Measurements from ENCODE around the gene KLHL11. TPM values are rescaled to one million over a fixed set of nuclear protein-coding genes. Genes with fewer than 3 reads are reported as not detected.

Gene KLHL11
- total and polyA plus RNA-seq, 8 donors = 0.43 to 26.4 (median 3.0) TPM

- Histone ChIP-seq H3K4me3 (no peak overlapping the region), H3K36me3 (peaks cover 54 to 61% (median 60%) of the 10 kb centered on the region in 4 donors), H3K9me3 (no peaks in the 10 kb centered on the region), H3K27me3 (no peaks in the 10 kb centered on the region), H3K27ac (no peak overlapping the region), H3K4me1 (peaks cover 35 to 48% (median 46%) of the 10 kb centered on the region in 4 donors)
- DNase-seq = no peak
- 69 to 88% (median 81%) methylated on average over 1 of the region's 1 CpG for WGBS, 5 donors
- no peak for TF ChIP-seq CTCF (IDR thresholded peaks at IDR 0.05)
- no peak for TF ChIP-seq POLR2A (IDR thresholded peaks at IDR 0.05)
- TF ChIP-seq EP300 (IDR thresholded peaks at IDR 0.05) = no peak
- no peak for TF ChIP-seq POLR2AphosphoS5 (IDR thresholded peaks at IDR 0.05)
- intact Hi-C loops (cut with DNase I; ENCODE audit: low total_unique reads) = no loop called here
Observed at GRCh38 chr17:41912925-41913324, 47.7 kb upstream of the KLHL11 start.

GRCh38 chr17:41910701-41911391 lies 45.6 kb upstream of the KLHL11 start:
- Histone ChIP-seq H3K27ac (no peak overlapping the region), H3K36me3 (peaks cover 66 to 82% (median 80%) of the 10 kb centered on the region in 4 donors), H3K9me3 (no peaks in the 10 kb centered on the region), H3K27me3 (no peaks in the 10 kb centered on the region), H3K4me3 (no peak overlapping the region), H3K4me1 (peaks cover 18 to 41% (median 33%) of the 10 kb centered on the region in 4 donors)
- WGBS, 5 donors = 90 to 96% (median 91%) methylated on average over 13 of the region's 13 CpGs
- DNase-seq = no peak
- no peak for TF ChIP-seq CTCF (IDR thresholded peaks at IDR 0.05)
- intact Hi-C loops (cut with DNase I; ENCODE audit: low total_unique reads) = no loop called here

- DNase-seq = no peak
- Histone ChIP-seq H3K4me3 (no peak overlapping the region), H3K27ac (no peak overlapping the region), H3K36me3 (peaks cover 84 to 99% (median 98%) of the 10 kb centered on the region in 4 donors), H3K4me1 (peaks cover 5 to 24% (median 16%) of the 10 kb centered on the region in 4 donors), H3K27me3 (no peaks in the 10 kb centered on the region), H3K9me3 (no peaks in the 10 kb centered on the region)
- WGBS, 5 donors = 89 to 95% (median 93%) methylated on average over 13 of the region's 13 CpGs
- intact Hi-C loops (cut with DNase I; ENCODE audit: low total_unique reads) = no loop called here
- no peak for TF ChIP-seq CTCF (IDR thresholded peaks at IDR 0.05)
- no peak for TF ChIP-seq POLR2AphosphoS5 (IDR thresholded peaks at IDR 0.05)
- TF ChIP-seq POLR2A (IDR thresholded peaks at IDR 0.05) = no peak
Observed at GRCh38 chr17:41909088-41909487, 43.9 kb upstream of the KLHL11 start.

- peak overlapping the region in 4 of 5 donors; percentile 20 to 65 (median 53) for H3K27ac ChIP-seq
- intact Hi-C loops (cut with DNase I; ENCODE audit: low total_unique reads) = no loop called here
- H3K27me3 ChIP-seq = no peaks in the 10 kb centered on the region
- peaks cover 84 to 100% (median 100%) of the 10 kb centered on the region in 4 donors for H3K36me3 ChIP-seq
- peaks cover 0 to 15% (median 6%) of the 10 kb centered on the region in 4 donors for H3K4me1 ChIP-seq
- TF ChIP-seq EP300 (IDR thresholded peaks at IDR 0.05) = no peak
- no peak for TF ChIP-seq POLR2AphosphoS5 (IDR thresholded peaks at IDR 0.05)
- TF ChIP-seq POLR2A (IDR thresholded peaks at IDR 0.05) = no peak
- TF ChIP-seq CTCF (IDR thresholded peaks at IDR 0.05) = no peak
- 76 to 85% (median 80%) methylated on average over 11 to 14 of the region's 14 CpGs for WGBS, 5 donors
- no peaks in the 10 kb centered on the region for H3K9me3 ChIP-seq
- DNase-seq = peak in 1 of 2 donors; percentile 83
- no peak overlapping the region for H3K4me3 ChIP-seq
Observed at GRCh38 chr17:41907633-41908539, 42.7 kb upstream of the KLHL11 start.
